Measurements from ENCODE around the gene SCN5A. TPM values are rescaled to one million over a fixed set of nuclear protein-coding genes. Genes with fewer than 3 reads are reported as not detected.

The SCN5A gene
- total and polyA plus RNA-seq, 8 donors, result 0.09 to 0.97 (median 0.83) TPM

GRCh38 chr3:38579551-38580449, 69.7 kb downstream of the SCN5A start:
- no peaks in the 10 kb centered on the region for H3K9me3 ChIP-seq
- H3K4me1 ChIP-seq, result no peaks in the 10 kb centered on the region
- H3K27me3 ChIP-seq, result no peaks in the 10 kb centered on the region
- TF ChIP-seq CTCF (IDR thresholded peaks at IDR 0.05), result no peak
- no peak overlapping the region for H3K4me3 ChIP-seq
- DNase-seq, result peak in 1 of 4 donors; percentile 43
- H3K36me3 ChIP-seq, result no peaks in the 10 kb centered on the region
- intact Hi-C loops (cut with DNase I), result no loop called here
- no peak overlapping the region for H3K27ac ChIP-seq
- ATAC-seq, result no peak

- Histone ChIP-seq H3K4me1 (no peaks in the 10 kb centered on the region), H3K27ac (no peak overlapping the region), H3K9me3 (no peaks in the 10 kb centered on the region), H3K27me3 (no peaks in the 10 kb centered on the region), H3K36me3 (no peaks in the 10 kb centered on the region), H3K4me3 (no peak overlapping the region)
- peak in 1 of 4 donors; percentile 77 for DNase-seq
- TF ChIP-seq CTCF (IDR thresholded peaks at IDR 0.05), result no peak
- ATAC-seq, result no peak
- intact Hi-C loops (cut with DNase I), result no loop called here
Observed at GRCh38 chr3:38579141-38579540, 70.3 kb downstream of the SCN5A start.

GRCh38 chr3:38578551-38578950, 70.9 kb downstream of the SCN5A start:
- intact Hi-C loops (cut with DNase I), result no loop called here
- TF ChIP-seq CTCF (IDR thresholded peaks at IDR 0.05), result no peak
- DNase-seq (peak in 1 of 4 donors; percentile 45), ATAC-seq (no peak)
- no peak overlapping the region for H3K4me3 ChIP-seq
- no peaks in the 10 kb centered on the region for H3K27me3 ChIP-seq
- no peaks in the 10 kb centered on the region for H3K36me3 ChIP-seq
- H3K4me1 ChIP-seq, result no peaks in the 10 kb centered on the region
- H3K9me3 ChIP-seq, result no peaks in the 10 kb centered on the region
- no peak overlapping the region for H3K27ac ChIP-seq

DNA sequence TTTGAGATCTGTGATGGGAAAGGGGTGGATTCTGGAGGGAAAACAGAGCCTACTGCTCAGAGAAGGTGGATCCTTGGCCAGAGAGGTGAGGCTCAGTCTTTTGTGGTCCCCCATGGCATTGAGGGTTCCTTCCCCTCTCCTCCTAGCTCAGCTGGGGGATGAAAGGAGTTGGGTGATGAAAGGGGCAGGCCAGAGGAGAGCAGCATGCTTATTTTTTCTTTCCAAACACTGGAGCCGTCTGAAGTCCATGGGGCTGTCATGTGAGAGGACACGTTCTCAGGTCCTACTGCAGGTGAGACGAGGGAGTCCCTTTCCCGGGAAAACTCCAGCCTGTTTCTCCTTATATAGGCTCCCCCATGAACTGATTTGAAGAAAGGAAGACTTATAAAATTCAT, 71.4 kb downstream of the SCN5A start:
- Histone ChIP-seq H3K27me3 (no peaks in the 10 kb centered on the region), H3K27ac (no peak overlapping the region), H3K4me3 (no peak overlapping the region), H3K4me1 (no peaks in the 10 kb centered on the region), H3K36me3 (no peaks in the 10 kb centered on the region), H3K9me3 (peaks cover 0 to 3% of the 10 kb centered on the region in 2 donors)
- ATAC-seq, result no peak
- intact Hi-C loops (cut with DNase I), result no loop called here
- no peak for TF ChIP-seq CTCF (IDR thresholded peaks at IDR 0.05)
- no peak for DNase-seq

DNA sequence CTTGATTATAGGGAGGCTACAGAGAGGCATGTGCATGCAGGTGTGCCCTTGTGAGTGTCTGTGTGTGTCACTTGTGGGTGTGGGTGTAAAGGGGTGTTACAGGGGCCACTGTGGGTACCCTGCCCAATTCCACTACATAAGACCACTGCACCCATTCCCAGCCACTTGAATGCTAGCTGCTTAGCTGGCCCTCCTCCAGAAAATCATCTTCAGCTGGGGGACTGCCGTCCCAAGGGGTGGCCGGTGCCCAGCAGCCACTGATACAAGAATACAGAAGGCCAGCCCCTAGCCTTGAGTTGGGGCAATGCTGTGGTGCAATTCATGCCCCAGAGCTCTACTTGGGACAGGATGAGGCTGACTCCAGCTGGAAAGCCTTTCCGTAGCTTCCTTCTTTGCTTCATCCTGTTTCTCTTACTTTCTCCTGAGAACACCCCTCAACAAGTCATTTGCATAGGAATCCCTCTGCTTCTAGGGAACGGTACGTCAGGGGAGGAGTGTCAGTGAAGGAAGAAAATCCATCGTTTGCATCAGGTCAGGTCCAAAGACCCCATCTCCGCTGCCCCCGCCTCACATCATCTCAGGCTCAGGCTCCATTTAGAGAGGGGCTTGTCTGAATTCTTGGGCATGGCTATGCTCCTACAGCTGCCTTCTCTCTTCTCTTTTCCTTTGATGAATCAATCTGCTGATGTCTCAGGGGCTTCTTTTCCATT, 72.0 kb downstream of the SCN5A start:
- H3K36me3 ChIP-seq, result no peaks in the 10 kb centered on the region
- H3K27ac ChIP-seq, result no peak overlapping the region
- no peak overlapping the region for H3K4me3 ChIP-seq
- peaks cover 0 to 6% of the 10 kb centered on the region in 2 donors for H3K9me3 ChIP-seq
- TF ChIP-seq CTCF (IDR thresholded peaks at IDR 0.05), result no peak
- no peaks in the 10 kb centered on the region for H3K4me1 ChIP-seq
- intact Hi-C loops (cut with DNase I), result no loop called here
- ATAC-seq, result no peak
- H3K27me3 ChIP-seq, result no peaks in the 10 kb centered on the region
- DNase-seq, result no peak

Data from left lung (tissue), 10 donors.